Stimulated activated CD4-positive, alpha-beta T cell treated with anti-CD3 and anti-CD28 coated beads, TNF-alpha, amount 100 ng/mL, for 24 hours (primary cell): Measurements from ENCODE around the gene ANKMY1.
"Not testable (repeated sequence)": the region's sequence is repeated elsewhere in the genome, so short reads cannot be mapped to it uniquely, and the experiment has no call there.

Experiments used
- DNase-seq, 3 experiments: peaks; one replicate each; pipeline ENCODE4 v3.0.0-alpha.2; 2020; ENCODE audit warnings: low read depth in 3 of 3

ANKMY1 gene

GRCh38 chr2:240568678-240569522 lies 11.1 kb upstream of the ANKMY1 start:
- peak in 1 of 3 experiments; percentile 38 for DNase-seq

- DNase-seq = peak in 1 of 3 experiments; percentile 42
Observed at GRCh38 chr2:240567872-240568677, 10.3 kb upstream of the ANKMY1 start, which contains the start of gene RNPEPL1. Gene RNPEPL1, plus strand, starts transcription at chr2:240568484. Its CDS starts 103 bp downstream, at chr2:240568587.

- peak in 1 of 3 experiments; percentile 26 for DNase-seq
Observed at GRCh38 chr2:240567137-240567871, 9.5 kb upstream of the ANKMY1 start.

- DNase-seq = peak; percentile 84 to 96 (median 88)
Observed at GRCh38 chr2:240566203-240567136, 8.7 kb upstream of the ANKMY1 start.

- DNase-seq = peak; percentile 77 to 89 (median 78)
Observed at GRCh38 chr2:240565333-240566202, 7.8 kb upstream of the ANKMY1 start.

GRCh38 chr2:240564561-240565332 lies 7.0 kb upstream of the ANKMY1 start:
- DNase-seq = peak in 1 of 3 experiments; percentile 32

- no peak for DNase-seq
Observed at GRCh38 chr2:240563951-240564560, 6.3 kb upstream of the ANKMY1 start.

- not testable (repeated sequence) for DNase-seq
Observed at GRCh38 chr2:240563231-240563630, 5.4 kb upstream of the ANKMY1 start.

GRCh38 chr2:240561325-240561971 lies 3.7 kb upstream of the ANKMY1 start:
- DNase-seq = no peak

- DNase-seq = peak; percentile 99 to 100 (median 100)
Observed at GRCh38 chr2:240560480-240561324, 2.9 kb upstream of the ANKMY1 start.

- DNase-seq = peak; percentile 76 to 92 (median 85)
Observed at GRCh38 chr2:240560084-240560479, 2.3 kb upstream of the ANKMY1 start, which contains the start of gene DUSP28. Gene DUSP28, plus strand, starts transcription at chr2:240560357. Its CDS starts 328 bp downstream, at chr2:240560685.

GRCh38 chr2:240559286-240559685 lies 1.5 kb upstream of the ANKMY1 start:
- no peak for DNase-seq

GRCh38 chr2:240558236-240558761 lies 511 bp upstream of the ANKMY1 start:
- no peak for DNase-seq

GRCh38 chr2:240557101-240557751 lies 562 bp downstream of the ANKMY1 start:
- DNase-seq = no peak

- DNase-seq = peak in 1 of 3 experiments; percentile 60
Observed at GRCh38 chr2:240556553-240557100, 1.2 kb downstream of the ANKMY1 start.
